K562 (cell line): Measurements from ENCODE around the gene SERPINF2. TPM values are rescaled to one million over a fixed set of nuclear protein-coding genes. Genes with fewer than 3 reads are reported as not detected.

Experiments
- CBFA2T3 ChIP-seq: fragments of 450-650 bp; IDR thresholded peaks from 2 replicates; pipeline ENCODE4 v1.6.1; 2017
- CHD1 ChIP-seq: fragments of 200-600 bp; sonication (generic); IDR thresholded peaks from one replicate; pipeline ENCODE4 v1.6.1; 2012; ENCODE audit warnings: mild to moderate bottlenecking, moderate library complexity, low read length, inconsistent platforms
- MXI1 ChIP-seq: IDR thresholded peaks from 2 replicates; pipeline ENCODE4 v1.6.1; 2011; ENCODE audit warnings: low read depth, mild to moderate bottlenecking, improper control_type of control experiment, low read length
- NCOA6 ChIP-seq: fragments of 450-650 bp; IDR thresholded peaks from 2 replicates; pipeline ENCODE4 v1.6.1; 2017; ENCODE audit warnings: mild to moderate bottlenecking
- PHF21A ChIP-seq: fragments of 450-650 bp; IDR thresholded peaks from 2 replicates; pipeline ENCODE4 v1.6.1; 2017; ENCODE audit warnings: low read depth, borderline replicate concordance
- POLR3A ChIP-seq: IDR thresholded peaks from 2 replicates; pipeline ENCODE4 v1.6.1; 2011; ENCODE audit warnings: borderline replicate concordance, mild to moderate bottlenecking, moderate library complexity; ENCODE audit not compliant: insufficient read length, insufficient read depth; ENCODE audit errors: extremely low read depth
- RAD51 ChIP-seq: fragments of 450-650 bp; IDR thresholded peaks from 2 replicates; pipeline ENCODE4 v1.7.1; 2016; ENCODE audit warnings: low read depth, mild to moderate bottlenecking, borderline replicate concordance
- SOX6 ChIP-seq: fragments of 450-650 bp; IDR thresholded peaks from 2 replicates; pipeline ENCODE4 v1.6.1; 2014; ENCODE audit warnings: mild to moderate bottlenecking
- SRF ChIP-seq, 2 experiments: fragments of 250-450, 450-650 bp in 1 of 2; sonication (Bioruptor Pico) in 1 of 2; sonication (generic) in 1 of 2; formaldehyde crosslinking; IDR thresholded peaks; 2 replicates each; pipeline versions ENCODE4 v1.5.0 to v1.5.1; 2020 to 2022; ENCODE audit warnings: mild to moderate bottlenecking in 1 of 2, missing genetic modification reagents in 1 of 2
- STAT5A ChIP-seq: IDR thresholded peaks from 2 replicates; pipeline ENCODE4 v1.6.1; 2012; ENCODE audit warnings: low read length, inconsistent platforms, borderline replicate concordance
- ZNF12 ChIP-seq: sonication (generic); formaldehyde crosslinking; IDR thresholded peaks from 2 replicates; pipeline ENCODE4 v1.4.0; 2020; ENCODE audit warnings: mild to moderate bottlenecking, missing genetic modification reagents
- ZNF444 ChIP-seq: fragments of 250-450 bp; sonication (Bioruptor Pico); IDR thresholded peaks from 2 replicates; pipeline ENCODE4 v1.4.0; 2020; ENCODE audit warnings: mild to moderate bottlenecking, moderate library complexity
- ZNF778 ChIP-seq: fragments of 450-650 bp; formaldehyde crosslinking; IDR thresholded peaks from 2 replicates; pipeline ENCODE4 v1.4.0; 2020; ENCODE audit warnings: mild to moderate bottlenecking, moderate library complexity
- ZNF780A ChIP-seq: fragments of 250-450 bp; sonication (Bioruptor Pico); IDR thresholded peaks from 2 replicates; pipeline ENCODE4 v1.5.0; 2021; ENCODE audit warnings: mild to moderate bottlenecking
- polyA plus RNA-seq, 8 experiments: library from polyadenylated mRNA; depleted of rRNA in 4 of 8; stranded (reverse) in 5 of 8; unstranded in 3 of 8; fragments of >200 nt; fragmentation: Nextera tagmentation in 2 of 8; fragmentation: Illumina TruSeq in 1 of 8; extraction: Ambion mirVana in 2 of 8; extraction: Trizol in 1 of 8; gene quantifications; 2 replicates each; pipeline versions ENCODE4 v1.2.1 to v1.2.3, GENCODE V29; 2011 to 2014; ENCODE audit warnings: inconsistent platforms in 1 of 8, missing spikeins in 1 of 8
- total RNA-seq, 7 experiments: library from RNA; depleted of rRNA in 6 of 7; stranded (reverse); fragments of >200 nt in 6 of 7; fragmentation: Illumina TruSeq in 2 of 7; extraction: Trizol in 2 of 7; gene quantifications; 2 replicates each; pipeline versions ENCODE4 v1.2.1 to v1.2.3, GENCODE V29; 2011 to 2021; ENCODE audit warnings: low replicate concordance in 1 of 7
- TF ChIP-seq, protein P1 (sequence below), 2 experiments: fragments of 150-350 bp in 1 of 2; IDR thresholded peaks; 2 replicates each; pipeline ENCODE4 v1.6.1; 2012 to 2016; ENCODE audit warnings: low read depth in 2 of 2, low read length in 2 of 2, mild to moderate bottlenecking in 1 of 2, moderate library complexity in 1 of 2
- TF ChIP-seq, protein P2 (sequence below): fragments of 450-650 bp; formaldehyde crosslinking; IDR thresholded peaks from 2 replicates; pipeline ENCODE4 v1.4.0; 2020; ENCODE audit warnings: mild to moderate bottlenecking, moderate library complexity
- TF ChIP-seq, protein P3 (sequence below): sonication (generic); formaldehyde crosslinking; IDR thresholded peaks from 2 replicates; pipeline ENCODE4 v1.8.1; 2023; ENCODE audit warnings: missing genetic modification reagents, mild to moderate bottlenecking, borderline replicate concordance

SERPINF2 gene
- total and polyA plus RNA-seq, 9 of the 15 experiments (the other 6 are each of a cell fraction or from before 2014, with no cell fraction given) = 0.22 TPM; not detected in 8

DNA sequence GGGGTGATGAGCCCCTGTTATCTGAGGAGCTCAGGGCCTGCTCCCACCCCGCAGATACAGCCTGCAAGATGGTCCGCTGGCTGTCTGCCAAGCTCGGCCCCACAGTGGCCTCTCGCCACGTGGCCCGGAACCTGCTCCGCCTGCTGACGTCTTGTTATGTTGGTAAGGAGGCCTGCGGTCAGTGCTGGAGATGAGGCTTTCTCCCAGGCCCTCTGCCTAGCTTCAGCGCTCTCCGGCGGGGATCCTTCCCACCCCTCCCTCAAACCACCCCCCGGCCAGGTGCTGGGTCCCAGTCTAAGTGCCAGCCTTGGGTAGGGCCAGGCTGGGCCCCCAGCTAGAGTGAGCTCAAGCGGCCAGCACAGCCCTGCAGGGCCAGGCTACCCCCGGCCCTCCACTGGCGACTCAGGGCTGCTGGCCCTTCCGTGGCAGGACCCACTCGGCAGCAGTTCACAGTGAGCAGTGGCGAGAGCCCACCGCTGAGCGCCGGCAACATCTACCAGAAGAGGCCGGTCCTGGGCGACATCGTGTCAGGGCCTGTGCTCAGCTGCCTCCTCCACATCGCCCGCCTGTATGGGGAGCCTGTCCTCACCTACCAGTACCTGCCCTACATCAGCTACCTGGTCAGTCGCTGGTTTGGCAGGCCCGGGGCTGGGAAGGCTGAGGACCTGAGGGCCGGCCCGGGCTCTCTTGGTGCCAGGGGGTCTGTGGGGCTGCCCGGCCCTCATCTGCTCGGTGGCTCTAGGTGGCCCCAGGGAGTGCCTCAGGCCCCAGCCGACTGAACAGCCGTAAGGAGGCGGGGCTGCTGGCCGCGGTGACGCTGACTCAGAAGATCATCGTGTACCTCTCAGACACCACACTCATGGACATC is 12.1 kb upstream of the SERPINF2 start (continued):
- TF ChIP-seq, protein P1, sequence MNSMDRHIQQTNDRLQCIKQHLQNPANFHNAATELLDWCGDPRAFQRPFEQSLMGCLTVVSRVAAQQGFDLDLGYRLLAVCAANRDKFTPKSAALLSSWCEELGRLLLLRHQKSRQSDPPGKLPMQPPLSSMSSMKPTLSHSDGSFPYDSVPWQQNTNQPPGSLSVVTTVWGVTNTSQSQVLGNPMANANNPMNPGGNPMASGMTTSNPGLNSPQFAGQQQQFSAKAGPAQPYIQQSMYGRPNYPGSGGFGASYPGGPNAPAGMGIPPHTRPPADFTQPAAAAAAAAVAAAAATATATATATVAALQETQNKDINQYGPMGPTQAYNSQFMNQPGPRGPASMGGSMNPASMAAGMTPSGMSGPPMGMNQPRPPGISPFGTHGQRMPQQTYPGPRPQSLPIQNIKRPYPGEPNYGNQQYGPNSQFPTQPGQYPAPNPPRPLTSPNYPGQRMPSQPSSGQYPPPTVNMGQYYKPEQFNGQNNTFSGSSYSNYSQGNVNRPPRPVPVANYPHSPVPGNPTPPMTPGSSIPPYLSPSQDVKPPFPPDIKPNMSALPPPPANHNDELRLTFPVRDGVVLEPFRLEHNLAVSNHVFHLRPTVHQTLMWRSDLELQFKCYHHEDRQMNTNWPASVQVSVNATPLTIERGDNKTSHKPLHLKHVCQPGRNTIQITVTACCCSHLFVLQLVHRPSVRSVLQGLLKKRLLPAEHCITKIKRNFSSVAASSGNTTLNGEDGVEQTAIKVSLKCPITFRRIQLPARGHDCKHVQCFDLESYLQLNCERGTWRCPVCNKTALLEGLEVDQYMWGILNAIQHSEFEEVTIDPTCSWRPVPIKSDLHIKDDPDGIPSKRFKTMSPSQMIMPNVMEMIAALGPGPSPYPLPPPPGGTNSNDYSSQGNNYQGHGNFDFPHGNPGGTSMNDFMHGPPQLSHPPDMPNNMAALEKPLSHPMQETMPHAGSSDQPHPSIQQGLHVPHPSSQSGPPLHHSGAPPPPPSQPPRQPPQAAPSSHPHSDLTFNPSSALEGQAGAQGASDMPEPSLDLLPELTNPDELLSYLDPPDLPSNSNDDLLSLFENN (IDR thresholded peaks at IDR 0.05; ENCODE audit: low read depth in 2 of 2, low read length in 2 of 2) = 0 out of 4 replicates have a peak, but pooled peaks of 1 of the 2 experiments have one; percentile 59
- TF ChIP-seq RAD51 (peak; percentile 62), STAT5A (peak; percentile 61; the same call in 1 of the 2 replicates), CHD1 (no peak), SOX6 (peak; percentile 31; the same call in 1 of the 2 replicates), ZNF780A (CRISPR knock-in tag) (no peak), ZNF444 (CRISPR knock-in tag) (no peak), CBFA2T3 (peak; percentile 88), ZNF778 (CRISPR knock-in tag) (no peak), PHF21A (no peak), POLR3A (no peak), ZNF12 (CRISPR knock-in tag) (no peak), SRF (CRISPR knock-in tag; IDR thresholded peaks at IDR 0.05) (no peak), NCOA6 (no peak), MXI1 (peak; percentile 57; the same call in 1 of the 2 replicates)
- TF ChIP-seq, protein P2, sequence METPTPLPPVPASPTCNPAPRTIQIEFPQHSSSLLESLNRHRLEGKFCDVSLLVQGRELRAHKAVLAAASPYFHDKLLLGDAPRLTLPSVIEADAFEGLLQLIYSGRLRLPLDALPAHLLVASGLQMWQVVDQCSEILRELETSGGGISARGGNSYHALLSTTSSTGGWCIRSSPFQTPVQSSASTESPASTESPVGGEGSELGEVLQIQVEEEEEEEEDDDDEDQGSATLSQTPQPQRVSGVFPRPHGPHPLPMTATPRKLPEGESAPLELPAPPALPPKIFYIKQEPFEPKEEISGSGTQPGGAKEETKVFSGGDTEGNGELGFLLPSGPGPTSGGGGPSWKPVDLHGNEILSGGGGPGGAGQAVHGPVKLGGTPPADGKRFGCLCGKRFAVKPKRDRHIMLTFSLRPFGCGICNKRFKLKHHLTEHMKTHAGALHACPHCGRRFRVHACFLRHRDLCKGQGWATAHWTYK (CRISPR knock-in tag) = peak; percentile 99
- TF ChIP-seq, protein P3, sequence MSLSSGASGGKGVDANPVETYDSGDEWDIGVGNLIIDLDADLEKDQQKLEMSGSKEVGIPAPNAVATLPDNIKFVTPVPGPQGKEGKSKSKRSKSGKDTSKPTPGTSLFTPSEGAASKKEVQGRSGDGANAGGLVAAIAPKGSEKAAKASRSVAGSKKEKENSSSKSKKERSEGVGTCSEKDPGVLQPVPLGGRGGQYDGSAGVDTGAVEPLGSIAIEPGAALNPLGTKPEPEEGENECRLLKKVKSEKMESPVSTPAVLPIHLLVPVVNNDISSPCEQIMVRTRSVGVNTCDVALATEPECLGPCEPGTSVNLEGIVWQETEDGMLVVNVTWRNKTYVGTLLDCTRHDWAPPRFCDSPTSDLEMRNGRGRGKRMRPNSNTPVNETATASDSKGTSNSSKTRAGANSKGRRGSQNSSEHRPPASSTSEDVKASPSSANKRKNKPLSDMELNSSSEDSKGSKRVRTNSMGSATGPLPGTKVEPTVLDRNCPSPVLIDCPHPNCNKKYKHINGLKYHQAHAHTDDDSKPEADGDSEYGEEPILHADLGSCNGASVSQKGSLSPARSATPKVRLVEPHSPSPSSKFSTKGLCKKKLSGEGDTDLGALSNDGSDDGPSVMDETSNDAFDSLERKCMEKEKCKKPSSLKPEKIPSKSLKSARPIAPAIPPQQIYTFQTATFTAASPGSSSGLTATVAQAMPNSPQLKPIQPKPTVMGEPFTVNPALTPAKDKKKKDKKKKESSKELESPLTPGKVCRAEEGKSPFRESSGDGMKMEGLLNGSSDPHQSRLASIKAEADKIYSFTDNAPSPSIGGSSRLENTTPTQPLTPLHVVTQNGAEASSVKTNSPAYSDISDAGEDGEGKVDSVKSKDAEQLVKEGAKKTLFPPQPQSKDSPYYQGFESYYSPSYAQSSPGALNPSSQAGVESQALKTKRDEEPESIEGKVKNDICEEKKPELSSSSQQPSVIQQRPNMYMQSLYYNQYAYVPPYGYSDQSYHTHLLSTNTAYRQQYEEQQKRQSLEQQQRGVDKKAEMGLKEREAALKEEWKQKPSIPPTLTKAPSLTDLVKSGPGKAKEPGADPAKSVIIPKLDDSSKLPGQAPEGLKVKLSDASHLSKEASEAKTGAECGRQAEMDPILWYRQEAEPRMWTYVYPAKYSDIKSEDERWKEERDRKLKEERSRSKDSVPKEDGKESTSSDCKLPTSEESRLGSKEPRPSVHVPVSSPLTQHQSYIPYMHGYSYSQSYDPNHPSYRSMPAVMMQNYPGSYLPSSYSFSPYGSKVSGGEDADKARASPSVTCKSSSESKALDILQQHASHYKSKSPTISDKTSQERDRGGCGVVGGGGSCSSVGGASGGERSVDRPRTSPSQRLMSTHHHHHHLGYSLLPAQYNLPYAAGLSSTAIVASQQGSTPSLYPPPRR = peak; percentile 83; the same call in 1 of the 2 replicates
